Cardiac muscle cell (in vitro differentiated cells and primary cell): ENCODE data around the gene AK9. TPM values are rescaled to one million over a fixed set of nuclear protein-coding genes. Genes with fewer than 3 reads are reported as not detected.

Source experiments
- DNase-seq, 2 donors: peaks; one replicate each; pipeline versions ENCODE4 v3.0.0 to v3.0.0-alpha.2; 2010 to 2017; ENCODE audit warnings: low read depth in 1 of 2, low spot score in 1 of 2
- H3K27ac ChIP-seq: fragments of 200-600 bp; sonication (generic); 2 replicates; pipeline ENCODE4 v1.5.1; 2016
- H3K27me3 ChIP-seq: fragments of 200-600 bp; sonication (generic); 2 replicates; pipeline ENCODE4 v1.6.0; 2016; ENCODE audit warnings: control low read depth
- H3K36me3 ChIP-seq: fragments of 200-600 bp; sonication (generic); 2 replicates; pipeline ENCODE4 v1.5.1; 2016; ENCODE audit warnings: control low read depth
- H3K4me1 ChIP-seq: fragments of 200-600 bp; sonication (generic); 2 replicates; pipeline ENCODE4 v1.8.1; 2017; ENCODE audit warnings: low read depth, mild to moderate bottlenecking, mixed run types
- H3K4me3 ChIP-seq: fragments of 200-600 bp; sonication (generic); 2 replicates; pipeline ENCODE4 v1.5.1; 2016; ENCODE audit warnings: mild to moderate bottlenecking
- H3K9me3 ChIP-seq: fragments of 200-600 bp; sonication (generic); 2 replicates; pipeline ENCODE4 v1.5.1; 2017; ENCODE audit warnings: low read depth, mild to moderate bottlenecking, control low read depth
- CTCF ChIP-seq: IDR thresholded peaks from 2 replicates; pipeline ENCODE4 v1.5.1; 2012; ENCODE audit warnings: low read depth, mild to moderate bottlenecking, low read length
- polyA plus RNA-seq: library from polyadenylated mRNA; unstranded; fragments of >200 nt; fragmentation: Nextera tagmentation; extraction: Ambion mirVana; gene quantifications from 2 replicates; pipeline ENCODE4 v1.2.1, GENCODE V29; 2016
- total RNA-seq: library from RNA; depleted of rRNA; stranded (reverse); fragments of >200 nt; gene quantifications from 2 replicates; pipeline ENCODE4 v1.2.3, GENCODE V29; 2016

The AK9 gene
- 9.7 and 18.6 TPM in 2 replicates for total RNA-seq
- polyA plus RNA-seq: 8.3 and 13.7 TPM in 2 replicates

- Histone ChIP-seq H3K27ac (peak within 1 kb of the TSS; percentile 95), H3K36me3 (no peaks in the 10 kb centered on the region), H3K27me3 (peaks cover 9% of the 10 kb centered on the region), H3K4me1 (peaks cover 3% of the 10 kb centered on the region), H3K4me3 (peak within 1 kb of the TSS; percentile 82), H3K9me3 (no peaks in the 10 kb centered on the region)
- peak; percentile 94 to 96 for DNase-seq
- TF ChIP-seq CTCF: peak; percentile 23
These were observed at the start of gene AK9, which contains the start of gene FIG4 for GRCh38 chr6:109690737-109691621. Gene AK9, minus strand, starts transcription at chr6:109691202. Its CDS starts 15,457 bp downstream, at chr6:109675745. Gene FIG4, plus strand, starts transcription at chr6:109691296. Its CDS starts 140 bp downstream, at chr6:109691436.

- H3K36me3 ChIP-seq: no peaks in the 10 kb centered on the region
- no peak overlapping the region for H3K27ac ChIP-seq
- H3K4me1 ChIP-seq: peaks cover 26% of the 10 kb centered on the region
- H3K4me3 ChIP-seq: no peak overlapping the region
- no peak for DNase-seq
- no peaks in the 10 kb centered on the region for H3K9me3 ChIP-seq
- no peaks in the 10 kb centered on the region for H3K27me3 ChIP-seq
- TF ChIP-seq CTCF: no peak
These were observed 49.8 kb upstream of the AK9 start for GRCh38 chr6:109740787-109741186.

GRCh38 chr6:109739686-109740085 is 48.7 kb upstream of the AK9 start:
- Histone ChIP-seq H3K27me3 (no peaks in the 10 kb centered on the region), H3K36me3 (no peaks in the 10 kb centered on the region), H3K4me3 (no peak overlapping the region), H3K9me3 (no peaks in the 10 kb centered on the region), H3K27ac (no peak overlapping the region), H3K4me1 (peaks cover 28% of the 10 kb centered on the region)
- no peak for DNase-seq
- no peak for TF ChIP-seq CTCF

- no peaks in the 10 kb centered on the region for H3K9me3 ChIP-seq
- DNase-seq: no peak
- H3K27ac ChIP-seq: no peak overlapping the region
- H3K36me3 ChIP-seq: no peaks in the 10 kb centered on the region
- no peak overlapping the region for H3K4me3 ChIP-seq
- no peak for TF ChIP-seq CTCF
- H3K4me1 ChIP-seq: peaks cover 28% of the 10 kb centered on the region
- no peaks in the 10 kb centered on the region for H3K27me3 ChIP-seq
These were observed 47.7 kb upstream of the AK9 start for GRCh38 chr6:109738667-109739066.

- H3K4me3 ChIP-seq: no peak overlapping the region
- TF ChIP-seq CTCF: no peak
- no peaks in the 10 kb centered on the region for H3K36me3 ChIP-seq
- H3K4me1 ChIP-seq: peaks cover 28% of the 10 kb centered on the region
- no peak for DNase-seq
- H3K9me3 ChIP-seq: no peaks in the 10 kb centered on the region
- H3K27me3 ChIP-seq: no peaks in the 10 kb centered on the region
- H3K27ac ChIP-seq: no peak overlapping the region
These were observed 47.3 kb upstream of the AK9 start for GRCh38 chr6:109738255-109738654.
